OCI-LY7 (cell line): ENCODE results near the gene ZBTB7A.

ENCODE experiments used
- EZH2phosphoT487 ChIP-seq: fragments of 200-600 bp; sonication (generic); IDR thresholded peaks from 2 replicates; pipeline ENCODE4 v1.6.1; 2018; ENCODE audit warnings: low read depth, borderline replicate concordance, mild to moderate bottlenecking, mixed run types, antibody characterized with exemption, low read length, moderate library complexity, mixed read lengths
- TF ChIP-seq, protein P1 (sequence below): fragments of 200-600 bp; sonication (generic); conservative IDR thresholded peaks from 2 replicates; pipeline ENCODE4 v1.5.1; 2014; ENCODE audit warnings: mild to moderate bottlenecking, antibody characterized with exemption, low read length, moderate library complexity, mixed read lengths

GRCh38 chr19:4087787-4088679 is 21.3 kb upstream of the ZBTB7A start:
- TF ChIP-seq, protein P1, sequence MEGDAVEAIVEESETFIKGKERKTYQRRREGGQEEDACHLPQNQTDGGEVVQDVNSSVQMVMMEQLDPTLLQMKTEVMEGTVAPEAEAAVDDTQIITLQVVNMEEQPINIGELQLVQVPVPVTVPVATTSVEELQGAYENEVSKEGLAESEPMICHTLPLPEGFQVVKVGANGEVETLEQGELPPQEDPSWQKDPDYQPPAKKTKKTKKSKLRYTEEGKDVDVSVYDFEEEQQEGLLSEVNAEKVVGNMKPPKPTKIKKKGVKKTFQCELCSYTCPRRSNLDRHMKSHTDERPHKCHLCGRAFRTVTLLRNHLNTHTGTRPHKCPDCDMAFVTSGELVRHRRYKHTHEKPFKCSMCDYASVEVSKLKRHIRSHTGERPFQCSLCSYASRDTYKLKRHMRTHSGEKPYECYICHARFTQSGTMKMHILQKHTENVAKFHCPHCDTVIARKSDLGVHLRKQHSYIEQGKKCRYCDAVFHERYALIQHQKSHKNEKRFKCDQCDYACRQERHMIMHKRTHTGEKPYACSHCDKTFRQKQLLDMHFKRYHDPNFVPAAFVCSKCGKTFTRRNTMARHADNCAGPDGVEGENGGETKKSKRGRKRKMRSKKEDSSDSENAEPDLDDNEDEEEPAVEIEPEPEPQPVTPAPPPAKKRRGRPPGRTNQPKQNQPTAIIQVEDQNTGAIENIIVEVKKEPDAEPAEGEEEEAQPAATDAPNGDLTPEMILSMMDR: no peak
- TF ChIP-seq EZH2phosphoT487: no peak
